Suprapubic skin (tissue), 4 donors: ENCODE measurements around the gene EIF2AK3. TPM values are rescaled to one million over a fixed set of nuclear protein-coding genes. Genes with fewer than 3 reads are reported as not detected.

Experiments used
- DNase-seq, 2 donors: peaks; one replicate each; pipeline ENCODE4 v3.0.0-alpha.2; 2019; ENCODE audit warnings: low spot score in 2 of 2
- H3K27ac ChIP-seq: fragments of 200-600 bp; sonication (generic); one replicate; pipeline ENCODE4 v1.5.1; 2019
- H3K27me3 ChIP-seq: fragments of 200-600 bp; sonication (generic); one replicate; pipeline ENCODE4 v1.5.1; 2019
- H3K36me3 ChIP-seq: fragments of 200-600 bp; sonication (generic); one replicate; pipeline ENCODE4 v1.5.1; 2019
- H3K4me1 ChIP-seq: fragments of 200-600 bp; sonication (generic); one replicate; pipeline ENCODE4 v1.5.1; 2019
- H3K4me3 ChIP-seq: fragments of 200-600 bp; sonication (generic); one replicate; pipeline ENCODE4 v1.5.1; 2019; ENCODE audit warnings: mild to moderate bottlenecking
- H3K9me3 ChIP-seq: fragments of 200-600 bp; sonication (generic); one replicate; pipeline ENCODE4 v1.5.1; 2019
- CTCF ChIP-seq, 2 donors: fragments of 200-600 bp in 1 of 2; fragments of 450-650 bp in 1 of 2; sonication (generic) in 1 of 2; IDR thresholded peaks; one replicate each; pipeline ENCODE4 v1.5.1; 2016 to 2019; ENCODE audit warnings: antibody characterized with exemption in 2 of 2, mild to moderate bottlenecking in 1 of 2, moderate library complexity in 1 of 2
- EP300 ChIP-seq: sonication (generic); formaldehyde crosslinking; IDR thresholded peaks from one replicate; pipeline ENCODE4 v1.6.1; 2017; ENCODE audit warnings: antibody characterized with exemption
- POLR2A ChIP-seq, 2 donors: fragments of 450-650 bp; IDR thresholded peaks; one replicate each; pipeline ENCODE4 v1.6.1; 2017; ENCODE audit warnings: antibody characterized with exemption in 2 of 2, mild to moderate bottlenecking in 2 of 2, moderate library complexity in 2 of 2
- POLR2AphosphoS5 ChIP-seq, 3 donors: sonication (generic); formaldehyde crosslinking; IDR thresholded peaks; one replicate each; pipeline ENCODE4 v1.6.1; 2017; ENCODE audit warnings: antibody characterized with exemption in 3 of 3
- WGBS: methylation state at CpG from one replicate; pipeline ENCODE4 v1.1.5; 2018; 5-methylcytosine and 5-hydroxymethylcytosine counted together
- total RNA-seq, 4 donors: library from RNA; depleted of rRNA; stranded (reverse); fragments of >200 nt; gene quantifications; one replicate each; pipeline ENCODE4 v1.1.0, GENCODE V29; 2016

Gene EIF2AK3
- total RNA-seq, 4 donors from 2014 or later: 23.4 to 30.2 (median 23.9) TPM

GRCh38 chr2:88575051-88575450 lies 52.2 kb downstream of the EIF2AK3 start:
- Histone ChIP-seq H3K4me3 (no peak overlapping the region), H3K36me3 (peaks cover 83% of the 10 kb centered on the region), H3K27me3 (no peaks in the 10 kb centered on the region), H3K27ac (no peak overlapping the region), H3K4me1 (no peaks in the 10 kb centered on the region), H3K9me3 (no peaks in the 10 kb centered on the region)
- WGBS: 98% methylated on average over 2 of the region's 2 CpGs
- no peak for DNase-seq
- TF ChIP-seq CTCF (IDR thresholded peaks at IDR 0.05) (no peak), POLR2AphosphoS5 (IDR thresholded peaks at IDR 0.05) (no peak), EP300 (no peak), POLR2A (IDR thresholded peaks at IDR 0.05) (no peak)

GRCh38 chr2:88574445-88574844 lies 52.8 kb downstream of the EIF2AK3 start:
- Histone ChIP-seq H3K4me1 (no peaks in the 10 kb centered on the region), H3K9me3 (no peaks in the 10 kb centered on the region), H3K27ac (no peak overlapping the region), H3K36me3 (peaks cover 82% of the 10 kb centered on the region), H3K4me3 (no peak overlapping the region), H3K27me3 (no peaks in the 10 kb centered on the region)
- TF ChIP-seq CTCF (IDR thresholded peaks at IDR 0.05): no peak
- TF ChIP-seq EP300: no peak
- TF ChIP-seq POLR2AphosphoS5 (IDR thresholded peaks at IDR 0.05): no peak
- TF ChIP-seq POLR2A (IDR thresholded peaks at IDR 0.05): no peak
- 85% methylated on average over 5 of the region's 5 CpGs for WGBS
- DNase-seq: no peak

GRCh38 chr2:88568179-88568578 lies 59.1 kb downstream of the EIF2AK3 start:
- TF ChIP-seq POLR2A (IDR thresholded peaks at IDR 0.05) (no peak), CTCF (IDR thresholded peaks at IDR 0.05) (no peak), EP300 (no peak), POLR2AphosphoS5 (IDR thresholded peaks at IDR 0.05) (no peak)
- Histone ChIP-seq H3K36me3 (peaks cover 55% of the 10 kb centered on the region), H3K4me3 (no peak overlapping the region), H3K27ac (no peak overlapping the region), H3K9me3 (no peaks in the 10 kb centered on the region), H3K4me1 (no peaks in the 10 kb centered on the region), H3K27me3 (no peaks in the 10 kb centered on the region)
- no peak for DNase-seq
- WGBS: 90% methylated on average over 3 of the region's 3 CpGs

- no peak overlapping the region for H3K4me3 ChIP-seq
- DNase-seq: no peak
- H3K9me3 ChIP-seq: no peaks in the 10 kb centered on the region
- H3K27ac ChIP-seq: no peak overlapping the region
- H3K36me3 ChIP-seq: peaks cover 38% of the 10 kb centered on the region
- no peaks in the 10 kb centered on the region for H3K4me1 ChIP-seq
- WGBS: 94% methylated on average over 2 of the region's 2 CpGs
- TF ChIP-seq POLR2AphosphoS5 (IDR thresholded peaks at IDR 0.05) (no peak), EP300 (no peak), POLR2A (IDR thresholded peaks at IDR 0.05) (no peak), CTCF (IDR thresholded peaks at IDR 0.05) (no peak)
- H3K27me3 ChIP-seq: no peaks in the 10 kb centered on the region
Observed at GRCh38 chr2:88564402-88564801, 62.9 kb downstream of the EIF2AK3 start.

GRCh38 chr2:88563129-88563528 lies 64.1 kb downstream of the EIF2AK3 start:
- Histone ChIP-seq H3K9me3 (no peaks in the 10 kb centered on the region), H3K27ac (no peak overlapping the region), H3K27me3 (no peaks in the 10 kb centered on the region), H3K4me3 (no peak overlapping the region), H3K4me1 (no peaks in the 10 kb centered on the region), H3K36me3 (peaks cover 32% of the 10 kb centered on the region)
- no peak for DNase-seq
- 76% methylated on average over 2 of the region's 2 CpGs for WGBS
- TF ChIP-seq POLR2AphosphoS5 (IDR thresholded peaks at IDR 0.05): no peak
- no peak for TF ChIP-seq EP300
- no peak for TF ChIP-seq CTCF (IDR thresholded peaks at IDR 0.05)
- no peak for TF ChIP-seq POLR2A (IDR thresholded peaks at IDR 0.05)
